GM11168 (cell line): ENCODE results near the gene MINDY1.

Experiments used
- in situ Hi-C: fragments of 300-500 bp; cut with MboI; formaldehyde crosslinking; loops from one replicate; pipeline ENCODE4 v1.12.0; 2022; ENCODE audit warnings: low sequenced_read_pairs; ENCODE audit not compliant: unreplicated experiment

Gene MINDY1

DNA sequence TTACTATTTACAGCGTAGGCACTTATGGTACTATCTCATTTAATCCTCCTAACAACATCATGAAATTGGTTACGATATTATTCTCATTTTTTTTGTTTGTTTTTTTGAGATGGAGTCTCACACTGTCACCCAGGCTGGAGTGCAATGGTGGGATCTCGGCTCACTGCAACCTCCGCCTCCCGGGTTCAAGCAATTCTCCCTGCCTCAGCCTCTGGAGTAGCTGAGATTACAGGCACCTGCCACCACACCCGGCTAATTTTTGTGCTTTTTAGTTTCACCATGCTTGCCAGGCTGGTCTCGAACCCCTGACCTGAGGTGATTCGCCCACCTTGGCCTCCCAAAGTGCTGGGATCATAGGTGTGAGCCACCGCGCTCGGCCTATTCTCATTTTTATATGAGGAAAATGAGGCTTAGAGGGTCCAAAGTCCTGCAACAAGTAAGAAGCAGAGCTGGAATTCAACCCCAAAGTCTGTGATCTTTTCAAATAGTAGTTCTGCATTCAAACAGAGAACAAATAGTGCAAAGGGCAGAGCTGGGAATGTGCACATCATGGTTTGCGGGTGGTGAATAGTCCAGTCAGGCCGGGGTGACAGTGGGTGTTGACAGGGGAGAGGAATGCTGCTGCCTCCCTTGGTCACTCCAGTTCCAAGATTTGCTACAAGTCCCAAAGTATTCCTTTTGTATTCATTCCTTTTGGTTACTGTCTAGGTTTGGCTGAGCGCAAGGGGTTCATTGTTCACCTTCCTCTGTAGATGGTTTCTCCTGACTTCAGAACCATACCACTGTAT, 6.2 kb upstream of the MINDY1 start:
- in situ Hi-C loops = no loop called here

DNA sequence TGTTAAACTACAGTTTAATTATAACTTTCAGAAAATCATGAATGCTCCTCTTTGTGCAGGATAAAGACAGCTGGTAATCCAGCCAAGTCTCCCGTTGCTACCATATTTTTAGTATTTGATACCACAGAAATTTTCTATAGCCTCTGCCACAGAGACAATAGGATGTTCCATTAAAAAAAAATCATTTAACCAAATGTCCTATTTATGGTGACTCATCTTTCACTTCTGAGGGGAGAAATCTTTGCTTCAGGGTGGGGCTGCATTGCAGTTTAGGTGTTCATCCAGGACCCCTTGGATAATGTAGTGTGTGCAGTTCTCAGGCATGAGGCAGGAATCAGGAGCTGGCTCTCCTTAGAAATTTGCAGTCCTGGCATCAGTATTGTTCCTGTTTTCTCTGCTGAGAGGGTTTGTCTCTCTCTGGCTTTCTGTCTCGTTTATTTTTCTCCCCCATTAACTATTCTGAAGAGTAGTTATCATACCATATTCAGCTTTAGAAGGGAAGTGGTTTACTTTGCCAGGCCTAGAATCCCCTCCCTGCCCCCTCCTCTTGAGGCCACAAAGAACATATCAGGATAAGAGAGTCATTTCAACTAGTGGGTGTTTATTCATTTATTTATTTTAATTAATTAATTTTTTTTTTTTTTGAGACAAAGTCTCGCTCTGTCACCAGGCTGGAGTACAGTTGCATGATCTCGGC, 4.6 kb upstream of the MINDY1 start:
- in situ Hi-C loops = no loop called here

DNA sequence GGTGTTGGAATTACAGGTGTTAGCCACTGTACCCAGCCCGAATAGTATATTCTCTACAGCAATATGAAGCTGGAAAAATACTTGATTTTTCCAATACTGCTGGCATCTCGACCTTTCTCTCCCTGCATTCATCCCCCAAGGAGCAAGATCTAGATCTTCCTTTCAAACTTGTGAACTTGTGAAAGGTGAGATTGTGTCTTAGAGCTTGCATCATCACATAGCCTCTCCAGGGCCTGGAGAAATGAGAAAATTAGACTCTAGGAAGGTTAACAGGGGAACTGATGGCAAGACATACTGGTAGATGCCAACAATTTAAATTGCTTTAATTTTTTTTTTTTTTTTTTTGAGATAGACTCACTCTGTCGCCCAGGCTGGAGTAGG, 3.6 kb upstream of the MINDY1 start:
- in situ Hi-C loops = no loop called here

DNA sequence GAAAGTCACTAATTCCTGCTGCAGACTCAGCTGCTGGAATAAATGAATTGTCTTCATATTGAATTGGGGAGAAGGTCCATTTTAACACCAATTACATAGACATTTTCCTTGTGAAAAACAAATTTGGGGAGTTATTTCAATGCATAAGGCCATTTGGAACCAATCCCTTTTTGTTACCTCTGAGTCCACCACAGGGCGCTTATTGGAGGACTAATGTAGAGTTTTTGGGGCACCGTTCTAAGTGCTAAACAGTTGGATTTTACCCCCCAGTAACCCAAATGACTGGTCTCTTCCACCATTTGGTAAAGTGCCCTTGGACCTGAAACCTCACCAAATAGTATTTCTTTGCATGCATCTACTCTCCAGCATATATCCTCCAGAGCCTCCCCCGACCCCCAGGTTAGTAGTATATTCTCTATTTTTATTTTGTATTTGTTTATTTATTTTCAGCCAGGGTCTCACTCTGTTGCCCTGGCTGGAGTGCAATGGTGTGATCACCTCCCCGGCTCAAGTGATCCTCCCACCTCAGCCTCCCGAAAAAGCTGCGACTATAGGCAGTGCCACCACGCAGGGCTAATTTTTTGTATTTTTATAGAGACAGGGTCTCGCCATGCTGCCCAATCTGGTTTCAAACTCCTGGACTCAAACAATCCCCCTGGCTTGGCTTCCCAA, 3.1 kb upstream of the MINDY1 start:
- in situ Hi-C loops = no loop called here

DNA sequence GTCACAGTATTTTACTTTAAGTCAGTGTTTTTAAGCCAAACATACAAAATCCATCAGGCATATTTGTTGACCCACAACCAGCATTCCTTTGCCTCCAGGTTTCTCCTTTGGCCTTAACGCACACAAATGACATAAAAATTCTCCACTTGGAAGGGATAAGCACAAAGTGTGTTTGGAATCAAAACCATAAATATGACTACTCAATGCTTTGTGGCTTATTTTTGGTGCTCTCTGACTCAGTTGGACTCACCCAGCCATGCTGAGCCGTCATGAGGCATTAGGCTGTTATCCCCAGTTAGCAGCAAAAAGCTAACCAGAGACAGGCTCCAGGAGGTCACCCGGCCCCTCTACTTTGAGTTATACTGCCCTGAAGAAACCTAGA, 2.5 kb upstream of the MINDY1 start:
- in situ Hi-C loops = no loop called here

DNA sequence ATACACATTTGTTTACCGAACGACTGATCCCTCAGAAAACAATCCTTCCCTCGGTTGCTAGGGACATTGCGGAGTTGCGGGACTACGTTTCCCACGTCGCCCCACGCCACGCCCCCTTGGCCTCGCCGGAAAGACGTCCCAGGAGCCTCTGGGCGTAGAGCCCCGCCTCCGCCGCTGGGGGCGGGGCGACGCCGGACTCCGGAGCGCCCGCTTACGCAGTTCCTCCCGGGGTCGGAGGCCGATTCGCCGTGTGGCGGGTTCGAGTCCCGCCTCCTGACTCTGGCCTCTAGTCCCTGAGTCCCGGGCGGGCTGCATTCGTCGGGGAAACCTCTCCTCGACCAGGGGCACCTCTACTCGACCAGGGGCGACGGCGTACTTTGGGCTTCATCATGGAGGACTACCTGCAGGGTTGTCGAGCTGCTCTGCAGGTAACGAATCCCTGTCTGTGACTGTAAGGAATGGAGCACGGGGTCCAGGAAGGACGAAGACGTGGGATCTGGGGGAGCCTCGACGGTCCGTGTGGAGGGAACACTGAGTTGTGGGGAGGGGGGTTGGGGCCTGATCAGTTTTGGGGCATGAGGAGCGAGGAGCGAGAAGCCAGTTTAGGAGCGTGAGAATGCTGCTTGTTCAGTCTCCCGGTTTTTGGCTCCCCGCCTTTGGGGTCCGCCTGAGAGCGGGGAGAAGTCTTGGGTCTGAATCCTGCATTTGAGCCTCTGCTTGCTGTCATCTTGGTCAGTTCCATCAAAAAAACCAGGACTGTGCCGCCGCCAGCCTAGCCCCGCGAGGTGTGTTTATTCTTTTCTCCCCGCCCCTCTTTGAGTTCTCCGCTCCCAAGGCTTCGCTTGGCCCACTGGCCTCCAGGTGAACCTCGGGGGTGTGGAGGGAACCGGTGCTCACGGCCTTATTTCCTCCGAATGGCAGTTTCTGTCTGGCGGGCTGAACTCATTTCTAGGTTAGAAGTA, 1.8 kb upstream of the MINDY1 start, which contains the start of gene PRUNE1:
TSS of gene PRUNE1 (plus strand) at position 206 of the 962 bp plus-strand sequence. CDS start at position 390, 184 bp downstream.
- in situ Hi-C loops = no loop called here

DNA sequence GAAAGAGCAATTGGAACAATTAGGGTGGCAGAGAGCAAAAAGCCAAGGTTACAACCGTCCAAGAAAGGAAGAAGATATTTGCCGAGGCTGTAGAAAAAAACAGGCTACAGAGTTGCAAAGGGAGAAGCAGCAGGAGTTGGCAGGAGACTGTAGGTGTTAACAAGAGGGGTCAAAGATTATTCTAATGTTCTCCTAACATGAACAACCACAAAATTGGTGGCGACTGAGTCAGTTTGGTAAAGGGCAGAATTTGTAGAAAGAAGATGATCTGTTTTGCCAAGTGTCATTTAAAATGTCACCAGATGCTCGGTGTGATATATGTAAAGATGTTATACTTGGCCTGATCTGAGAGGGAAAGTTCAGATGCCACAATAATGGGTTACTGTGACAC, 1.1 kb upstream of the MINDY1 start:
- in situ Hi-C loops = no loop called here

DNA sequence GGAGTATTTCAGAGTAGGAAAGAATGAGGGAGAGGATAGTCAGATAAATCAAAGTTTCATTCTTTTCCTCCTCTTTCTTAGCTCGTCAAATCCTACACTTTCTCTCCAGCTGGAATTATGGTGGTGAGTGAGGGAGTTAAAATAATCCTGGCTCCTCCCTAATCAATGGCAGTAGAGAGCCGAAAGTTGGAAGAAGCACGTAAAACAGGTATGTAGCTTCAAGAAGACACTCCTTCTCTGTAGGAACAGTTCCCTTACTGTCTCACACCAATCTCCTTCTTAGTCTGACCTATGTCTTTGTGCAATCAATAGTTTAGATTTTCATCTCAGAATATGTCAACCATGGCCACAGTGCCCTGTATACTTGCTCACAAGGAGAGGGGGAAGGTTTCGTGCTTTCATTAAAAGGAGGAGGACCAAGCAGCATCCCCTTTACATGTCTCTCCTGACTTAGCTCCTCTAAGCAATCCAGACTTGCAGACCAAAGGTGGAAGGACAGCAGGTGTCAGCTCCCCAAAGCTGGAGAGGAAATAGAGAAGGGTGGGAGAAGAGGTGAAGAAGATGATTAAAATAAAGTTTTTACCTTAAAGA, 878 bp downstream of the MINDY1 start:
- in situ Hi-C loops = no loop called here

DNA sequence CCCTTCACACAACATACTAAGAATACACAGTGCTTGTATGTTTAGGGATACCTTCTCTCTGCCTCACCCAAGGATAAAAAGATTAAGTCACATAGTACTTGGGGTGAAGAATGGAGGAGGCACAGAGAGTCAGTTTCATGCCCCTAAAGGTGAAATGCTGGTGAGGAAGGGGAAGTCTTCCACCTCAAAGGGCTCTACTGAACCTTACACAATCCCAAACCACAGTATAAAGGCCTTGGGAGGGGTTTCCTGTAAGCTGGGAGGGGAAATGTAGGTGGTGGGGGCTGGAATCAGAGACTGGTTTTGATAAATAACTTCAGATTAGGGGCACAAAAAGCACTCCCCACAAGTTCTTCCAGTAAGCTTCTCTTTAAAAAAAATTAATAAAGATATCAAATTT, 3.5 kb downstream of the MINDY1 start:
- in situ Hi-C loops = no loop called here

DNA sequence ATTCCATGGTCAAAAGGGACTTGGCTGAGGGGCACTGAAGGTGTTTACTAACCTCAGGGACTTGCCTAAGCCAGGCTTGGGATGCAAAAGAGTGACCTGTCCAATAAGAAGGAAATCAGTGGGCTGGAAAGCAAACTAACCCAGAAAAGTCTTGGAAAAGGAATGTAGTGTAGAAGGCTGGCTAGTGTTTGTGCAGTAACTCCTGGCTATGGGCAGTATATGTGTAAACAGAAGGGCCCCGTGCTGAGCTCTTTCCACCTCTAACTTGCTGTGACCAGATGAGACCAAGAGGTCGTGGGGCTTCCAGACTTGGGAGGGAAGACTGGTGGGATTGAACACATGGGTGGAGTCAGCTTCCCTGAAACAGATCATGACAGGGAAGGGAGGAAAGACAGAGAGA, 4.1 kb downstream of the MINDY1 start:
- in situ Hi-C loops = no loop called here

DNA sequence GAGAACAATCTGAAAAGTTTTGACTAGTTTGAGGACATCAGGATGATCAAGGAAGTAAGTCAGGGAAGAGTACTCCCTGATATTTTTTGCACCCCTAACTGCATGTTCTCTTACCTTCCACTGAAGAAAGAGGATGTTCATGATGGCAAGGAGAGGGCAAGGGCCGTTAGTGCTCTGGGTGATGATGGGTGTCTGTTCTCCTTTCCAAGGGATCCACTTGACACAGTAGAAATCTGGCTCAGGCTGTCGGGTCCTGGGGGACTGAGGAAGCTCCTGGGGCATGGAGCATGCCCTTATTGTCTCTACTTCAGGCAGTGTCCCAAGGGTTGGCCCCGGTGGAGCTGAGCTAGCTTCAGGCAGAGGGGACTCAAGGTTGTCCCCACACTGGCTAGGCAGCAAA, 4.7 kb downstream of the MINDY1 start:
- in situ Hi-C loops = no loop called here

DNA sequence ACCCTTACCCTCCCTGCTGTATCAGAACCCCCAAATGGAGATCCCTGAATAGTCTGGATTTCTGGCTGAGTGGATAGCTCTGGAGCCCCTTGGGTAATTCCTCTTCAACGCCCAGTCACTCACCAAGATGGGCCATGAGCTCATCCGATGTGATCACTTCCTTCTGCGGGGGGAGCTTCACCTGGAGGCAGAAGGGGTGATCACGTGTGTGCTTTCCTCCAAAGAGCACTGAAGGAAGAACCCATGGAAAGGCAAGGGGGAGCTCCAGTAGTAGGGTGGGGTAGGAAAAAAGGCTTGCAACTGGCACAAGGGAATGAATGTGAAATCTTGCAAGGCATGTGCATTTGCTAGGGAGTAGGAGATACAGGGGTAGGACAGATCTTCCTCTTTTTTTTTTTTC, 5.1 kb downstream of the MINDY1 start:
- in situ Hi-C loops = no loop called here

DNA sequence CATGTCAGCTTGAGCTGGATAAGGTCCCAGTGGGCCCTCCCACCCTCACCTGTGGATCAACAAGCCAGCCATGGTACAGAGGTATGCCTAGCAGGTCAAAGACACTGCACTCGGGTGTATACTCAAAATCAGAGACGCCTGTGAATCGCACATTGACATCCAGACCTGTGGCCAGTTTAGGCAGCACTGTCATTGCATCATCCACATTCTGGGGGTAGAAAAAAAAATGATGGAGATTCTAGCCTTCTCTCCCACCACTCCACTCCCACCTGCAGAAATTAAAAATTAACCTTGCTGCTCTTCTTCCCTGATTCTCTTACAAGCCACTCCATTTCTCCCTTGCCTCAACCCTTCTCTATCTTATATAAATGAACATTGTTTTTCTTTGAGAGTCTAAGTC, 6.3 kb downstream of the MINDY1 start:
- in situ Hi-C loops = no loop called here

DNA sequence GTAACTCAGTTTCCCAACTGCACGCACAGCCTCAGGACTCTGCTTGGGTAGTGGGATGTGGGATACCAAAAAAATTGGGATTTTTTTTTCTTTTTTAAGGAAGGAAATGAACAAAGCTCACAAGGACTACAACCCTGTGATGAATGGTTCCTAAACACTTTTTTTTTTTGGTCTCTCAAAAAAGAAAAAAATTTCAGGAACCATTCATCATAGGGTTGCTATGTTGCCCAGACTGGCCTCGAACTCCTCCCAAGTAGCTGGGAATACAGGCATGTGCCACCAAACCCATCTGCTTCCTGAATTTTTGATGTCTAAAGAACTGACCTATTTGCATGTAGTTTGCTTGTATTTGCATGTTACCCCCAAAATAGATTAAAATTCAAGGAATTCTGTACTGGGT, 6.8 kb downstream of the MINDY1 start:
- in situ Hi-C loops = no loop called here

DNA sequence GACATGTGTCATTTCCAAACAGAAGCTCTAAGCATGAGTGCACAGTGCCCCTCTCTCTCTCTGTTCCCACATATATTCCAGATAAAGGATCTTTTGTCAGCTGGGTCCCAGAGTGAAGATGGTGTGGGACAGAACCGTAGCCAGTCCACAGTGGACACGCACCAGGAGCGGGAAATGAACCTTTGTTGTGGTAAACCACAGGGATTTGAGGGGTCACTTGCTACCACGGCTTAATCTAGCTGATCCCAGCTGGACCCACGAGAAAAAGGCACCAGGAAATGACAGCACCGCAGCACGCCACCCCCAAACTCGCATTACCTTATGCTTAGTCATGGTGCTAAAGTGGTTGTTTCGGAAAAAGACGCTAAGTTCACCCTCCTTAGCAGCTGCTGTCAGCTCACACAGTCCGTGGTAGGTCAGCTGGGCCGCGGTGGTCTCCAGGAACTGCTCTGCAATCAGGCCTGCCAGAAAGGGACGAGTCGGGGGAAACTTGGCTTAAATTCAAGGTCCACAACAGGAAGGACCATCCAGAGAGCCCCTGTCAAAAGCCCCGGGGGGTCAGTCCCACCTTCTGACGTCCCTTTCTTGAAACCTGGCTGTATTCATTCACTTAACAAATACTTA, 7.5 kb downstream of the MINDY1 start:
- in situ Hi-C loops = no loop called here

DNA sequence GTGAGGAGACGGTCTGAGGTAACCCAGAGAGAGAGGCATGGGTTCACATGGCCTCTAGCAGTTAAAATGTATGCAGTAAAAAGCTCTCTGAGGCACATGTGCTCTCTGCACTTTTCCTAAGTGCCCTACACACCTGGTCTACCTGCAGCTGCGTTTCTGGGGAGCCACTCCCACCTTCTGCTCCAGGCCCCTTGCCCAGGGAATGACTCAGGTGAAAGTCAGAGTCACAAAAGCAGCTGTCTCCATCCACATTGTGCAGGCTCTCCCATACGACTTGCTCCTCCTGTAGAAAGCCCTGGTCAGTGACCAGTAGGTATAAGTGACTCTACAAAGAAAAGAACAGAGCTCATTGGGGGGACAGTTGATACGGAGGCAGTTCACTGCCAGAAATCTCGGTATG, 8.8 kb downstream of the MINDY1 start:
- in situ Hi-C loops = no loop called here

DNA sequence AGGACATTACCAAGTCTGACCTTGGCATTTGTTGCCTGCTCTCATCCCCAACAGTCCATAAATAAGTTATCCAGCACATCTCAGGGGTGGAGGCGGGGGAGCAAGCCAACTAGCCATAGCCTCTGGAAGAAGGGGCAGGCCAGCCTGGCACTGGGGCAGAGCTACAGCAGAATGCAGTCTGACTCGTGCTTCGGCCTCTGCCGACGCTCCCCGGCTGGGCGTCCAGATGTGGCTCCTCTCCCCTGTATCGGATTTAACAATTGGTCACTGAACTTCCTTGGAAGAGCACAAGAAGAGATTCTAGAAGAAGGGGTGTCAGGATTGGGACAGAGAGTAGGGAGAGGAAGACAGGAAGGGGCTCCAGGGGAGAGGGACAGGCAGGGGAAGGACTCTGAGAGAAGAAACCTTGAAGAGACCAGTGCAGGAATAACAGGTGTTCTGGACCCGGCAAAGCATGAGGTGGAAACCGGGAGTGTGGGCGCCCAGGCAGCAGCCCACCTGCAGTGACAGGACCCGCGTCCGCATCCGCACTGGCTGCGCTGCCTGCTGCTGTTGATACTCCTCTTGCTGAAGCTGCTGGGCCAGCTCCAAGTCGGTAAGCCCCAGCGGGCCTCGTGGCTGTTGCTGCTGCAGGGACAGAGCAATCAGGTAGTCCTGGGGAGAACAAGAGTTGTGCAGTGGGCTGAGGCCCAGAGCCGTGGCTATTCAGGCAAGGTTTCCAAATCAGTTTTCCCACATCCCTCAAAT, 9.4 kb downstream of the MINDY1 start:
- in situ Hi-C loops = no loop called here

DNA sequence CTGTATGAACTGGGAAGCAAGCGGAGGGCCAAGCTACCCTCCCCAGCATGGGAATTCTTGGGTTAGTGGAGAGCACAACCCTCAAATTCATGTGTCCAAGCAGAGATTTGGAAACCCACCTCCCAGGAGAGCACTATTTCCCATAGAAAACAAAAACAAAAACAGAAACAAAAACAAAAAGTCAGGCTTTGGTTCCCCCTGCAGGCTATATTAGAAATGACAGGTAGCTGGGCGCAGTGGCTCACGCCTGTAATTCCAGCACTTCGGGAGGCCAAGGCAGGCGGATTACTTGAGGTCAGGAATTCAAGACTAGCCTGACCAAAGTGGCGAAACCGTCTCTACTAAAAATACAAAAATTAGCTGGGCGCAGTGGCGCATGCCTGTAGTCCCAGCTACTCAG, 10.8 kb downstream of the MINDY1 start:
- in situ Hi-C loops = no loop called here

DNA sequence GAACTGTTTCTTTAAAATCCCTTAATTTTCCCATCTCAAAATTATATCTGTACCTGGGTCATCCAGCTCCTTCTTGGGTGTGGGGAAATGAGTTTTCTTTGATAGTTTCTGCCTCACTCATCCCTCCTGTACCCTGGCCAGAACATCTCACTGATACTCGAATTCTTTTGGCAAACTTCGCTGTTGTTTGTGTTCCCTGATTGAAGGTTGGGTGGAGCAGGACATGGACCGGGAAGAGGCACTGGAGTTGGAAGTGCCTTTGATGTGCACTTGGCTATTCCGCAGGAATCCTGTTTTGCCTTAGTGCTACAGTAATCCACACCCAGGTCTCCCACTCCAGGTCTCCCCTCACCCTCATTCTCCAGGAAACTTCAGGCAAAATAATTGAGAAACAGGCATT, 11.2 kb downstream of the MINDY1 start:
- in situ Hi-C loops = no loop called here
